ENCODE measurements around the gene FBRSL1. TPM values are rescaled to one million over a fixed set of nuclear protein-coding genes. Genes with fewer than 3 reads are reported as not detected.

Gene FBRSL1
- total RNA-seq, 1 donor from 2014 or later: 211 TPM

- no peak overlapping the region for H3K27ac Mint-ChIP-seq (ENCODE audit: unreplicated experiment)
- TF ChIP-seq CTCF (IDR thresholded peaks at IDR 0.05; ENCODE audit: partially characterized antibody, unreplicated experiment): no peak
- H3K9me3 Mint-ChIP-seq (ENCODE audit: unreplicated experiment): peaks cover 10% of the 10 kb centered on the region
- DNase-seq: no peak
- H3K4me3 Mint-ChIP-seq (ENCODE audit: unreplicated experiment): no peak overlapping the region
- H3K4me1 Mint-ChIP-seq (ENCODE audit: low read depth, unreplicated experiment): peaks cover 10% of the 10 kb centered on the region
- H3K36me3 Mint-ChIP-seq (ENCODE audit: unreplicated experiment): peaks cover 7% of the 10 kb centered on the region
- peaks cover 12% of the 10 kb centered on the region for H3K27me3 Mint-ChIP-seq (ENCODE audit: unreplicated experiment)
Observed at GRCh38 chr12:132527883-132528264, 37.9 kb downstream of the FBRSL1 start.

- no peak for DNase-seq
- H3K4me3 Mint-ChIP-seq (ENCODE audit: unreplicated experiment): no peak overlapping the region
- H3K36me3 Mint-ChIP-seq (ENCODE audit: unreplicated experiment): peaks cover 7% of the 10 kb centered on the region
- peaks cover 13% of the 10 kb centered on the region for H3K9me3 Mint-ChIP-seq (ENCODE audit: unreplicated experiment)
- peaks cover 10% of the 10 kb centered on the region for H3K4me1 Mint-ChIP-seq (ENCODE audit: low read depth, unreplicated experiment)
- no peak for TF ChIP-seq CTCF (IDR thresholded peaks at IDR 0.05; ENCODE audit: partially characterized antibody, unreplicated experiment)
- no peak overlapping the region for H3K27ac Mint-ChIP-seq (ENCODE audit: unreplicated experiment)
- H3K27me3 Mint-ChIP-seq (ENCODE audit: unreplicated experiment): peaks cover 15% of the 10 kb centered on the region
Observed at GRCh38 chr12:132528564-132529106, 38.7 kb downstream of the FBRSL1 start.

- Mint-ChIP-seq H3K4me1 (ENCODE audit: low read depth, unreplicated experiment) (peaks cover 10% of the 10 kb centered on the region), H3K9me3 (ENCODE audit: unreplicated experiment) (peaks cover 13% of the 10 kb centered on the region), H3K27ac (ENCODE audit: unreplicated experiment) (peak overlapping the region; percentile 90), H3K4me3 (ENCODE audit: unreplicated experiment) (no peak overlapping the region), H3K36me3 (ENCODE audit: unreplicated experiment) (peaks cover 7% of the 10 kb centered on the region), H3K27me3 (ENCODE audit: unreplicated experiment) (peaks cover 17% of the 10 kb centered on the region)
- DNase-seq: no peak
- TF ChIP-seq CTCF (IDR thresholded peaks at IDR 0.05; ENCODE audit: partially characterized antibody, unreplicated experiment): no peak
Observed at GRCh38 chr12:132529156-132529839, 39.3 kb downstream of the FBRSL1 start.

GRCh38 chr12:132529906-132530305 lies 40.0 kb downstream of the FBRSL1 start:
- H3K27me3 Mint-ChIP-seq (ENCODE audit: unreplicated experiment): peaks cover 20% of the 10 kb centered on the region
- peaks cover 7% of the 10 kb centered on the region for H3K36me3 Mint-ChIP-seq (ENCODE audit: unreplicated experiment)
- DNase-seq: no peak
- peaks cover 16% of the 10 kb centered on the region for H3K9me3 Mint-ChIP-seq (ENCODE audit: unreplicated experiment)
- H3K4me3 Mint-ChIP-seq (ENCODE audit: unreplicated experiment): peak overlapping the region; percentile 70
- TF ChIP-seq CTCF (IDR thresholded peaks at IDR 0.05; ENCODE audit: partially characterized antibody, unreplicated experiment): no peak
- H3K27ac Mint-ChIP-seq (ENCODE audit: unreplicated experiment): peak overlapping the region; percentile 90
- peaks cover 10% of the 10 kb centered on the region for H3K4me1 Mint-ChIP-seq (ENCODE audit: low read depth, unreplicated experiment)

- Mint-ChIP-seq H3K27ac (ENCODE audit: unreplicated experiment) (peak overlapping the region; percentile 90), H3K4me1 (ENCODE audit: low read depth, unreplicated experiment) (peaks cover 15% of the 10 kb centered on the region), H3K27me3 (ENCODE audit: unreplicated experiment) (peaks cover 25% of the 10 kb centered on the region), H3K4me3 (ENCODE audit: unreplicated experiment) (peak overlapping the region; percentile 70), H3K9me3 (ENCODE audit: unreplicated experiment) (peaks cover 21% of the 10 kb centered on the region), H3K36me3 (ENCODE audit: unreplicated experiment) (peaks cover 12% of the 10 kb centered on the region)
- no peak for DNase-seq
- no peak for TF ChIP-seq CTCF (IDR thresholded peaks at IDR 0.05; ENCODE audit: partially characterized antibody, unreplicated experiment)
Observed at GRCh38 chr12:132530447-132530846, 40.5 kb downstream of the FBRSL1 start.

Measured in glutamatergic neuron (in vitro differentiated cells).